ENCODE results near the gene TIMD4.
"Not testable (repeated sequence)": the region's sequence is repeated elsewhere in the genome, so short reads cannot be mapped to it uniquely, and the experiment has no call there.

TIMD4 gene

GRCh38 chr5:156971848-156972525, 9.0 kb upstream of the TIMD4 start:
- H3K4me3 ChIP-seq (replicated peaks in 1 of 2; ENCODE audit: low read depth in 2 of 2, low read length in 2 of 2) = no peak overlapping the region
- TF ChIP-seq CTCF (IDR thresholded peaks at IDR 0.05; ENCODE audit: low read depth, low read length) = no peak
- no peak for DNase-seq (ENCODE audit: low read depth in 2 of 2)

- H3K4me3 ChIP-seq (replicated peaks in 1 of 2; ENCODE audit: low read depth in 2 of 2, low read length in 2 of 2) = no peak overlapping the region
- no peak for TF ChIP-seq CTCF (IDR thresholded peaks at IDR 0.05; ENCODE audit: low read depth, low read length)
- no peak for DNase-seq (ENCODE audit: low read depth in 2 of 2)
Observed at GRCh38 chr5:156971415-156971814, 8.4 kb upstream of the TIMD4 start.

- DNase-seq (ENCODE audit: low read depth in 2 of 2); H3K4me3 ChIP-seq (replicated peaks in 1 of 2; ENCODE audit: low read depth in 2 of 2, low read length in 2 of 2): not testable (repeated sequence)
Observed at GRCh38 chr5:156967386-156967785, 4.4 kb upstream of the TIMD4 start.

- no peak for TF ChIP-seq CTCF (IDR thresholded peaks at IDR 0.05; ENCODE audit: low read depth, low read length)
- no peak overlapping the region for H3K4me3 ChIP-seq (replicated peaks in 1 of 2; ENCODE audit: low read depth in 2 of 2, low read length in 2 of 2)
- DNase-seq (ENCODE audit: low read depth in 2 of 2) = no peak
Observed at GRCh38 chr5:156956321-156956720, 6.7 kb downstream of the TIMD4 start.

GRCh38 chr5:156951359-156951758, 11.7 kb downstream of the TIMD4 start:
- no peak overlapping the region for H3K4me3 ChIP-seq (replicated peaks in 1 of 2; ENCODE audit: low read depth in 2 of 2, low read length in 2 of 2)
- no peak for DNase-seq (ENCODE audit: low read depth in 2 of 2)
- no peak for TF ChIP-seq CTCF (IDR thresholded peaks at IDR 0.05; ENCODE audit: low read depth, low read length)

- TF ChIP-seq CTCF (IDR thresholded peaks at IDR 0.05; ENCODE audit: low read depth, low read length) = no peak
- no peak overlapping the region for H3K4me3 ChIP-seq (replicated peaks in 1 of 2; ENCODE audit: low read depth in 2 of 2, low read length in 2 of 2)
- no peak for DNase-seq (ENCODE audit: low read depth in 2 of 2)
Observed at GRCh38 chr5:156950716-156951115, 12.3 kb downstream of the TIMD4 start.

GRCh38 chr5:156949424-156949823, 13.6 kb downstream of the TIMD4 start:
- no peak for TF ChIP-seq CTCF (IDR thresholded peaks at IDR 0.05; ENCODE audit: low read depth, low read length)
- no peak for DNase-seq (ENCODE audit: low read depth in 2 of 2)

More at GRCh38 chr5:156949424-156949823, 13.6 kb downstream of the TIMD4 start:
- no peak overlapping the region for H3K4me3 ChIP-seq (replicated peaks in 1 of 2; ENCODE audit: low read depth in 2 of 2, low read length in 2 of 2)

Data from cardiac fibroblast (primary cell).